22Rv1 (cell line): ENCODE results near the gene EMP2.

Source experiments
- ZFX ChIP-seq: fragments of 450-650 bp; IDR thresholded peaks from 2 replicates; pipeline ENCODE4 v1.6.1; 2017; ENCODE audit warnings: antibody characterized with exemption, borderline replicate concordance
- TF ChIP-seq, protein P1 (sequence below): fragments of 450-650 bp; IDR thresholded peaks from 2 replicates; pipeline ENCODE4 v1.5.1; 2017; ENCODE audit warnings: mild to moderate bottlenecking

DNA sequence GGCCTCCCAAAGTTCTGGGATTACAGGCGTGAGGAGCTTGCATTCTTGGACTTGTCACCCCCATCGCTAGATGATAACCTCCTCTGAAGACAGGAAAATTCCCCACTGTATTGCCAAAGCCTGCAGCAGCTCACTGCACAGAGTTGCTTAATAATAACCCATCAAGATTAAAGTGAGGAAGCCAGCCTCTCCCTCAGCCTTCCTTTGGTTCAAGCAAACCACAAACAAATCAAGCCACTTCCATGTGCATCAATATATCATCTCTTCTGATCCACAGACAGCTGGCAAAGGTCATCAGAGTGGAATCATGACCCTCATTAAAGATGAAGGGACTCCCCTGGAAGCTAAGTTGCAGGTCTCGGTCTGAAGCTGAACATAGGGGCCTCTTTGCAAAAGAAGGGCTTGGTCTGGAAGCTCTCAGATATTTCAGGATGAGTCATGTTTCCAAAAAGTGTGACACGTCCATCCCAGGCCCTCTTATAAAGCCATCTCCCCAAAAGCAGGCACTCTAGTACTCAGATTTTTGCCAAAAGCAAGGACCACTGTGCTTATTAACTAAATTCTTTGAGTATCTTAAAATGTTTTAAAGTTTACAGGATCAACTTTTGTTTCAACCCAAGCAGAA is 4.8 kb downstream of the EMP2 start:
- TF ChIP-seq, protein P1, sequence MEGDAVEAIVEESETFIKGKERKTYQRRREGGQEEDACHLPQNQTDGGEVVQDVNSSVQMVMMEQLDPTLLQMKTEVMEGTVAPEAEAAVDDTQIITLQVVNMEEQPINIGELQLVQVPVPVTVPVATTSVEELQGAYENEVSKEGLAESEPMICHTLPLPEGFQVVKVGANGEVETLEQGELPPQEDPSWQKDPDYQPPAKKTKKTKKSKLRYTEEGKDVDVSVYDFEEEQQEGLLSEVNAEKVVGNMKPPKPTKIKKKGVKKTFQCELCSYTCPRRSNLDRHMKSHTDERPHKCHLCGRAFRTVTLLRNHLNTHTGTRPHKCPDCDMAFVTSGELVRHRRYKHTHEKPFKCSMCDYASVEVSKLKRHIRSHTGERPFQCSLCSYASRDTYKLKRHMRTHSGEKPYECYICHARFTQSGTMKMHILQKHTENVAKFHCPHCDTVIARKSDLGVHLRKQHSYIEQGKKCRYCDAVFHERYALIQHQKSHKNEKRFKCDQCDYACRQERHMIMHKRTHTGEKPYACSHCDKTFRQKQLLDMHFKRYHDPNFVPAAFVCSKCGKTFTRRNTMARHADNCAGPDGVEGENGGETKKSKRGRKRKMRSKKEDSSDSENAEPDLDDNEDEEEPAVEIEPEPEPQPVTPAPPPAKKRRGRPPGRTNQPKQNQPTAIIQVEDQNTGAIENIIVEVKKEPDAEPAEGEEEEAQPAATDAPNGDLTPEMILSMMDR: no peak
- no peak for TF ChIP-seq ZFX
